ENCODE results near the gene CREB3L2. TPM values are rescaled to one million over a fixed set of nuclear protein-coding genes. Genes with fewer than 3 reads are reported as not detected.
A peak's percentile ranks its signal among the peaks of the same experiment; 100 is the strongest.

CREB3L2 gene
- total and polyA plus RNA-seq, 2 of the 13 experiments (the other 11 are each of a cell fraction or from before 2014, with no cell fraction given), result 22.1 to 41.1 TPM

DNA sequence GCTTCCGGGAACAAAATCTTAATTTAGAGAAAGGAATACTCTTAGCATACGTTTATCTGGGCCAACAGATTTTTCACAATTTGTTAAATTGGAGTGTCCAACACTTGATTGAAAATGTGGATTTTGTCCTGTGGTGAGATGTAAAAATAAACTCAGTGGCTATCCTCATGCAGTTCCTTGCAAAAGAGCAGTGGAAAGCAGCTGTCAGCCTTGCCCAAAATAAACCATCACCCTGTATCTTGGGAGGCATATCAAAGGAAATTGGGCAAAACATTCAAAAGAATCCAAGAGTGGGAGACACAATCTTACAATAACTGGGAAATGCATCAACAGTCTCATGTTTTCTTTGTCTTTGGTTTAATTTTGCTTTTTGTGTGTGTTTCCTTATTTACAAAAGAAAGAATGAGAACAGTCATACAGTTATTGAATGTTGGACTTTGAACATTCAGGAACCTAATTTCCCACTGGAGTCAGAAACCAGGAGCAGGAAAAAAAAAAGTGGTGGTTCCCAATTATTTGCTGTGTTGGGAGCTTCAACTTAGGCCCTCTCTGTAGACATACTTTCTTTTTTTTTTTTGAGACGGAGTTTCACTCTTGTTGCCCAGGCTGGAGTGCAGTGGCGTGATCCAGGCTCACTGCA, 110.8 kb downstream of the CREB3L2 start (continued):
- no peak for TF ChIP-seq ZNF143 (CRISPR knock-in tag; IDR thresholded peaks at IDR 0.05)
- TF ChIP-seq ZNF274 (CRISPR knock-in tag; IDR thresholded peaks at IDR 0.05), result no peak
- TF ChIP-seq, protein P1, sequence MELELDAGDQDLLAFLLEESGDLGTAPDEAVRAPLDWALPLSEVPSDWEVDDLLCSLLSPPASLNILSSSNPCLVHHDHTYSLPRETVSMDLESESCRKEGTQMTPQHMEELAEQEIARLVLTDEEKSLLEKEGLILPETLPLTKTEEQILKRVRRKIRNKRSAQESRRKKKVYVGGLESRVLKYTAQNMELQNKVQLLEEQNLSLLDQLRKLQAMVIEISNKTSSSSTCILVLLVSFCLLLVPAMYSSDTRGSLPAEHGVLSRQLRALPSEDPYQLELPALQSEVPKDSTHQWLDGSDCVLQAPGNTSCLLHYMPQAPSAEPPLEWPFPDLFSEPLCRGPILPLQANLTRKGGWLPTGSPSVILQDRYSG (CRISPR knock-in tag; IDR thresholded peaks at IDR 0.05), result no peak
- TF ChIP-seq CREB1 (IDR thresholded peaks at IDR 0.05), result no peak
- 0 out of 2 replicates have a peak, but pooled peaks have one; percentile 17 for TF ChIP-seq CREB1 (CRISPR knock-in tag; IDR thresholded peaks at IDR 0.05)
- no peak for TF ChIP-seq SRSF9 (IDR thresholded peaks at IDR 0.05; ENCODE audit: borderline replicate concordance, insufficient read depth, low read depth, low read length, poor library complexity, severe bottlenecking)
- TF ChIP-seq ZNF484 (CRISPR knock-in tag; IDR thresholded peaks at IDR 0.05; ENCODE audit: borderline replicate concordance, low read depth), result no peak
- TF ChIP-seq, protein P2, sequence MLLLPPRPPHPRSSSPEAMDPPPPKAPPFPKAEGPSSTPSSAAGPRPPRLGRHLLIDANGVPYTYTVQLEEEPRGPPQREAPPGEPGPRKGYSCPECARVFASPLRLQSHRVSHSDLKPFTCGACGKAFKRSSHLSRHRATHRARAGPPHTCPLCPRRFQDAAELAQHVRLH (CRISPR knock-in tag; IDR thresholded peaks at IDR 0.05; ENCODE audit: borderline replicate concordance, low read depth), result no peak
- TF ChIP-seq NONO (IDR thresholded peaks at IDR 0.05), result no peak
- TF ChIP-seq NONO (CRISPR knock-in tag; conservative IDR thresholded peaks at IDR 0.05), result no peak
- TF ChIP-seq, protein P3, sequence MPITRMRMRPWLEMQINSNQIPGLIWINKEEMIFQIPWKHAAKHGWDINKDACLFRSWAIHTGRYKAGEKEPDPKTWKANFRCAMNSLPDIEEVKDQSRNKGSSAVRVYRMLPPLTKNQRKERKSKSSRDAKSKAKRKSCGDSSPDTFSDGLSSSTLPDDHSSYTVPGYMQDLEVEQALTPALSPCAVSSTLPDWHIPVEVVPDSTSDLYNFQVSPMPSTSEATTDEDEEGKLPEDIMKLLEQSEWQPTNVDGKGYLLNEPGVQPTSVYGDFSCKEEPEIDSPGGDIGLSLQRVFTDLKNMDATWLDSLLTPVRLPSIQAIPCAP (CRISPR knock-in tag; IDR thresholded peaks at IDR 0.05; ENCODE audit: low read depth), result no peak
- no peak for TF ChIP-seq NFKB2 (CRISPR knock-in tag; IDR thresholded peaks at IDR 0.05; ENCODE audit: borderline replicate concordance)
- TF ChIP-seq, protein P4, sequence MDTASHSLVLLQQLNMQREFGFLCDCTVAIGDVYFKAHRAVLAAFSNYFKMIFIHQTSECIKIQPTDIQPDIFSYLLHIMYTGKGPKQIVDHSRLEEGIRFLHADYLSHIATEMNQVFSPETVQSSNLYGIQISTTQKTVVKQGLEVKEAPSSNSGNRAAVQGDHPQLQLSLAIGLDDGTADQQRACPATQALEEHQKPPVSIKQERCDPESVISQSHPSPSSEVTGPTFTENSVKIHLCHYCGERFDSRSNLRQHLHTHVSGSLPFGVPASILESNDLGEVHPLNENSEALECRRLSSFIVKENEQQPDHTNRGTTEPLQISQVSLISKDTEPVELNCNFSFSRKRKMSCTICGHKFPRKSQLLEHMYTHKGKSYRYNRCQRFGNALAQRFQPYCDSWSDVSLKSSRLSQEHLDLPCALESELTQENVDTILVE (CRISPR knock-in tag; IDR thresholded peaks at IDR 0.05), result no peak
- no peak for TF ChIP-seq RFX1 (IDR thresholded peaks at IDR 0.05)
- TF ChIP-seq ELF4 (CRISPR knock-in tag; IDR thresholded peaks at IDR 0.05; ENCODE audit: borderline replicate concordance), result no peak
- TF ChIP-seq ZNF841 (CRISPR knock-in tag; IDR thresholded peaks at IDR 0.05; ENCODE audit: borderline replicate concordance), result no peak
- no peak for TF ChIP-seq HOXA5 (CRISPR knock-in tag; IDR thresholded peaks at IDR 0.05)
- no peak for TF ChIP-seq CBX2 (IDR thresholded peaks at IDR 0.05; ENCODE audit: low read depth, low read length)
- no peak for TF ChIP-seq CBX2 (CRISPR knock-in tag; IDR thresholded peaks at IDR 0.05; ENCODE audit: low read depth)
- TF ChIP-seq, protein P5, sequence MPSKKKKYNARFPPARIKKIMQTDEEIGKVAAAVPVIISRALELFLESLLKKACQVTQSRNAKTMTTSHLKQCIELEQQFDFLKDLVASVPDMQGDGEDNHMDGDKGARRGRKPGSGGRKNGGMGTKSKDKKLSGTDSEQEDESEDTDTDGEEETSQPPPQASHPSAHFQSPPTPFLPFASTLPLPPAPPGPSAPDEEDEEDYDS (CRISPR knock-in tag; IDR thresholded peaks at IDR 0.05), result no peak
- TF ChIP-seq NFRKB (IDR thresholded peaks at IDR 0.05), result no peak
- peak; percentile 34; the same call in 1 of the 2 replicates for TF ChIP-seq NCOR1 (IDR thresholded peaks at IDR 0.05; ENCODE audit: borderline replicate concordance, low read length)
- TF ChIP-seq ARID2 (CRISPR knock-in tag; IDR thresholded peaks at IDR 0.05; ENCODE audit: borderline replicate concordance), result no peak
- TF ChIP-seq, protein P6, sequence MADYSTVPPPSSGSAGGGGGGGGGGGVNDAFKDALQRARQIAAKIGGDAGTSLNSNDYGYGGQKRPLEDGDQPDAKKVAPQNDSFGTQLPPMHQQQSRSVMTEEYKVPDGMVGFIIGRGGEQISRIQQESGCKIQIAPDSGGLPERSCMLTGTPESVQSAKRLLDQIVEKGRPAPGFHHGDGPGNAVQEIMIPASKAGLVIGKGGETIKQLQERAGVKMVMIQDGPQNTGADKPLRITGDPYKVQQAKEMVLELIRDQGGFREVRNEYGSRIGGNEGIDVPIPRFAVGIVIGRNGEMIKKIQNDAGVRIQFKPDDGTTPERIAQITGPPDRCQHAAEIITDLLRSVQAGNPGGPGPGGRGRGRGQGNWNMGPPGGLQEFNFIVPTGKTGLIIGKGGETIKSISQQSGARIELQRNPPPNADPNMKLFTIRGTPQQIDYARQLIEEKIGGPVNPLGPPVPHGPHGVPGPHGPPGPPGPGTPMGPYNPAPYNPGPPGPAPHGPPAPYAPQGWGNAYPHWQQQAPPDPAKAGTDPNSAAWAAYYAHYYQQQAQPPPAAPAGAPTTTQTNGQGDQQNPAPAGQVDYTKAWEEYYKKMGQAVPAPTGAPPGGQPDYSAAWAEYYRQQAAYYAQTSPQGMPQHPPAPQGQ (CRISPR knock-in tag; IDR thresholded peaks at IDR 0.05; ENCODE audit: borderline replicate concordance), result no peak
